Sigmoid colon (tissue), 7 donors: ENCODE results near the gene CRABP2. TPM values are rescaled to one million over a fixed set of nuclear protein-coding genes. Genes with fewer than 3 reads are reported as not detected.

Source experiments
- DNase-seq: peaks from one replicate; pipeline ENCODE4 v3.0.0-alpha.2; 2019
- H3K27ac ChIP-seq, 4 donors: fragments of 200-600 bp; sonication (generic); one replicate each; pipeline ENCODE4 v1.5.1; 2016 to 2019; ENCODE audit warnings: mild to moderate bottlenecking in 1 of 4
- H3K27me3 ChIP-seq, 3 donors: fragments of 200-600 bp; sonication (generic); one replicate each; pipeline ENCODE4 v1.5.1; 2019; ENCODE audit warnings: mild to moderate bottlenecking in 1 of 3
- H3K36me3 ChIP-seq, 4 donors: fragments of 200-600 bp; sonication (generic); one replicate each; pipeline ENCODE4 v1.5.1; 2016 to 2019
- H3K4me1 ChIP-seq, 4 donors: fragments of 200-600 bp; sonication (generic); one replicate each; pipeline ENCODE4 v1.5.1; 2017 to 2019
- H3K4me3 ChIP-seq, 4 donors: fragments of 200-600 bp; sonication (generic); one replicate each; pipeline ENCODE4 v1.5.1; 2017 to 2019; ENCODE audit warnings: mild to moderate bottlenecking in 2 of 4, moderate library complexity in 1 of 4
- H3K9me3 ChIP-seq, 4 donors: fragments of 200-600 bp in 3 of 4; sonication (generic) in 3 of 4; one replicate each; pipeline versions ENCODE4 v1.5.1 to v1.6.1; 2013 to 2019
- EP300 ChIP-seq, 4 donors: sonication (generic); formaldehyde crosslinking; IDR thresholded peaks; one replicate each; pipeline ENCODE4 v1.6.1; 2017; ENCODE audit warnings: antibody characterized with exemption in 4 of 4
- POLR2A ChIP-seq, 2 donors: fragments of 450-650 bp; IDR thresholded peaks; one replicate each; pipeline ENCODE4 v1.6.1; 2016; ENCODE audit warnings: antibody characterized with exemption in 2 of 2, mild to moderate bottlenecking in 2 of 2, moderate library complexity in 2 of 2
- POLR2AphosphoS5 ChIP-seq, 4 donors: sonication (generic); formaldehyde crosslinking; IDR thresholded peaks; one replicate each; pipeline ENCODE4 v1.6.1; 2017; ENCODE audit warnings: antibody characterized with exemption in 4 of 4
- WGBS, 2 donors: extraction: QIAGEN DNeasy Blood & Tissue Kit; methylation state at CpG; one replicate each; pipeline ENCODE4 v1.1.7; 2013; 5-methylcytosine and 5-hydroxymethylcytosine counted together
- intact Hi-C: fragments of 100-400 bp; cut with DNase I; formaldehyde crosslinking; loops from one replicate; pipeline ENCODE4 v1.15.1; 2023
- polyA plus RNA-seq, 3 donors: library from polyadenylated mRNA; stranded (reverse); fragments of 200-250 nt; gene quantifications; one replicate each; pipeline ENCODE4 v1.2.3, GENCODE V29; 2013
- total RNA-seq, 4 donors: library from RNA; depleted of rRNA; stranded (reverse); fragments of >200 nt; gene quantifications; one replicate each; pipeline ENCODE4 v1.1.0, GENCODE V29; 2016
- TF ChIP-seq, protein P1 (sequence below), 4 experiments: fragments of 450-650 bp in 3 of 4; fragments of 200-600 bp in 1 of 4; IDR thresholded peaks; one replicate each; pipeline ENCODE4 v1.5.1; 2016 to 2019; ENCODE audit warnings: antibody characterized with exemption in 4 of 4, mild to moderate bottlenecking in 3 of 4, moderate library complexity in 2 of 4
- donor health status: healthy with polysubstance abuse.
- donor health status: Bipolar disorder and iron deficiency.
- donor health status: healthy.

The CRABP2 gene
- total and polyA plus RNA-seq, 7 donors: 3.1 to 7.8 (median 4.9) TPM; not detected in 2

DNA sequence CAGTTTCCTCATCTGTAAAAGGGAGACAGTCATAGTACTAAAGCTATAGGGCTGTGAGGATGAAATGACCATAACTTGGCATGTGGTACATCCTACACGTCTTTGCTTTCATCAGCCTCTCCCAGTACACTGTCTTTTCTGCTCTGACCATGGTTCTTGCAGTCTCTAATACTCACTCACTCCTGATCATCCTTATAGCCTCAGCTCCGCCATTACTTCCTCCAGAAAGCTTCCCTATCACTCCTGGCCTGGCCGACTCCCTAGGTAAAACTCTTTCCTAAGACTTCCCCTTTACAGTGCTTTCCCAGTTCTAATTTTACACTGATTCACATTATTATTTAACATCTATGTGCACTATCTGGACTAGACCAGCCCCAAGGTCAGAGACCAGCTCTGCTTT, 40.5 kb upstream of the CRABP2 start:
- Histone ChIP-seq H3K4me3 (peak overlapping the region in 3 of 4 donors; percentile 98 to 100 (median 99)), H3K27me3 (no peaks in the 10 kb centered on the region), H3K9me3 (no peaks in the 10 kb centered on the region), H3K27ac (peak overlapping the region; percentile 96 to 100 (median 98)), H3K36me3 (peaks cover 21 to 36% (median 27%) of the 10 kb centered on the region in 4 donors), H3K4me1 (peaks cover 0 to 64% (median 57%) of the 10 kb centered on the region in 4 donors)
- intact Hi-C loops: no loop called here
- TF ChIP-seq, protein P1, sequence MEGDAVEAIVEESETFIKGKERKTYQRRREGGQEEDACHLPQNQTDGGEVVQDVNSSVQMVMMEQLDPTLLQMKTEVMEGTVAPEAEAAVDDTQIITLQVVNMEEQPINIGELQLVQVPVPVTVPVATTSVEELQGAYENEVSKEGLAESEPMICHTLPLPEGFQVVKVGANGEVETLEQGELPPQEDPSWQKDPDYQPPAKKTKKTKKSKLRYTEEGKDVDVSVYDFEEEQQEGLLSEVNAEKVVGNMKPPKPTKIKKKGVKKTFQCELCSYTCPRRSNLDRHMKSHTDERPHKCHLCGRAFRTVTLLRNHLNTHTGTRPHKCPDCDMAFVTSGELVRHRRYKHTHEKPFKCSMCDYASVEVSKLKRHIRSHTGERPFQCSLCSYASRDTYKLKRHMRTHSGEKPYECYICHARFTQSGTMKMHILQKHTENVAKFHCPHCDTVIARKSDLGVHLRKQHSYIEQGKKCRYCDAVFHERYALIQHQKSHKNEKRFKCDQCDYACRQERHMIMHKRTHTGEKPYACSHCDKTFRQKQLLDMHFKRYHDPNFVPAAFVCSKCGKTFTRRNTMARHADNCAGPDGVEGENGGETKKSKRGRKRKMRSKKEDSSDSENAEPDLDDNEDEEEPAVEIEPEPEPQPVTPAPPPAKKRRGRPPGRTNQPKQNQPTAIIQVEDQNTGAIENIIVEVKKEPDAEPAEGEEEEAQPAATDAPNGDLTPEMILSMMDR (IDR thresholded peaks at IDR 0.05): no peak
- TF ChIP-seq POLR2A (IDR thresholded peaks at IDR 0.05) (no peak), EP300 (IDR thresholded peaks at IDR 0.05) (no peak)
- DNase-seq: no peak
- whole genome bisulfite sequencing, 2 donors: 64 to 70% methylated on average over 3 of the region's 3 CpGs

DNA sequence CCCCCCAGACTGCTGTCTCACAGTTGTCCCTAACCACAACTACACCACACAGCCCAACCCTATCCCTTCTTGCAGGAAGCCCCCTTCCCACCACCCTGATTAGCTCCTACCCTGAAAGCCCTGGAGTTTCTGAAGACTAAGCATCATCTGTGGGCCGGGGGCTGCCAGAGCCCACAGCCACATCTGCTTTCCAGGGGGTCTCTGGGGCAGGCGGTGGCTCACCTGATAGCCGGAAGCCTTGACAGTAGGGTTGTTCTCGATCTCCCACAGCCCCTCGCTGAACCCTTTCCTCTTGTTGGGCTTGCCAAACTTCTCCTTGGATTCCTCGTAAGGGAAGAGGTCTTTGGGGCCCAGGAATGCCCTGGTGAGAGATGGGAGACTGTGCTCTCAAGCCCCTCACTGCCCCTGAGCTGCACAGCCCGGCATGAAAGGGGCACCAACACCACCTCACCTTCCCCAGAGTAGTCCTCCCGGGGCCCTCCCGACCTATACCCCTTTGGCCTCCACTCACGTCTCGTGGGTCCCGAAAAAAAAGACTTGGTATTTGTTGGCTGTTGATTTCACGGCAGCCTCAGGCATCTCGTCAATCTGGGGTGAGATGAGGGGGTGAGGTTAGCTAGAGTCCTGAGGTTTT, 39.5 kb upstream of the CRABP2 start:
- intact Hi-C loops: no loop called here
- Histone ChIP-seq H3K4me1 (peaks cover 0 to 67% (median 60%) of the 10 kb centered on the region in 4 donors), H3K27ac (peak overlapping the region; percentile 96 to 100 (median 98)), H3K27me3 (no peaks in the 10 kb centered on the region), H3K9me3 (no peaks in the 10 kb centered on the region), H3K4me3 (no peak overlapping the region), H3K36me3 (peaks cover 21 to 36% (median 27%) of the 10 kb centered on the region in 4 donors)
- no peak for DNase-seq
- no peak for TF ChIP-seq EP300 (IDR thresholded peaks at IDR 0.05)
- TF ChIP-seq, protein P1 (IDR thresholded peaks at IDR 0.05): no peak
- no peak for TF ChIP-seq POLR2AphosphoS5 (IDR thresholded peaks at IDR 0.05)
- no peak for TF ChIP-seq POLR2A (IDR thresholded peaks at IDR 0.05)
- 81 to 86% methylated on average over 14 of the region's 14 CpGs for WGBS, 2 donors

DNA sequence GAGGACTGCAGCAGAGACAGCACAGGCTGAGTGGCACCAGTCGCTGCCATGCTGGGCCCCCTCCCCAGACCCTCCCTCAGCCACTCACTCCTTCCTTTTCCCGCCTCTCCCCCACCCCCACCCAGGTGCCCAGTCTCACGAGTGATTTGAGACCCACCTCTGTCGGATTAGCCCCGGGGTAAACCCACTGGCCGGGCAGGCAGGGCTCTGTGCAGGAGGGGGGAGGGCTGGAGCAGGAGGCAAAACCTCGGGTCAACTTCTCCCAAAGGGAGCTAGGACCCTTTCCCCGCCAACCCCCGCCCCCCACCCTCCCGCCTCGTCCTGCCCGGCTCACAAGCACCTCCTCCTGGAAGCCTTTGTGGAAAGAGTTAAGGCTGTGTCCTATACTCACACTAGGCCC, 39.0 kb upstream of the CRABP2 start:
- Histone ChIP-seq H3K9me3 (no peaks in the 10 kb centered on the region), H3K4me1 (peaks cover 0 to 64% (median 58%) of the 10 kb centered on the region in 4 donors), H3K4me3 (no peak overlapping the region), H3K27me3 (no peaks in the 10 kb centered on the region), H3K27ac (peak overlapping the region in 3 of 4 donors; percentile 98 to 100 (median 99)), H3K36me3 (peaks cover 21 to 36% (median 27%) of the 10 kb centered on the region in 4 donors)
- intact Hi-C loops: no loop called here
- no peak for DNase-seq
- whole genome bisulfite sequencing, 2 donors: 79 to 84% methylated on average over 12 of the region's 12 CpGs
- TF ChIP-seq POLR2A (IDR thresholded peaks at IDR 0.05): no peak
- TF ChIP-seq, protein P1 (IDR thresholded peaks at IDR 0.05): no peak
- TF ChIP-seq EP300 (IDR thresholded peaks at IDR 0.05): no peak
- no peak for TF ChIP-seq POLR2AphosphoS5 (IDR thresholded peaks at IDR 0.05)

DNA sequence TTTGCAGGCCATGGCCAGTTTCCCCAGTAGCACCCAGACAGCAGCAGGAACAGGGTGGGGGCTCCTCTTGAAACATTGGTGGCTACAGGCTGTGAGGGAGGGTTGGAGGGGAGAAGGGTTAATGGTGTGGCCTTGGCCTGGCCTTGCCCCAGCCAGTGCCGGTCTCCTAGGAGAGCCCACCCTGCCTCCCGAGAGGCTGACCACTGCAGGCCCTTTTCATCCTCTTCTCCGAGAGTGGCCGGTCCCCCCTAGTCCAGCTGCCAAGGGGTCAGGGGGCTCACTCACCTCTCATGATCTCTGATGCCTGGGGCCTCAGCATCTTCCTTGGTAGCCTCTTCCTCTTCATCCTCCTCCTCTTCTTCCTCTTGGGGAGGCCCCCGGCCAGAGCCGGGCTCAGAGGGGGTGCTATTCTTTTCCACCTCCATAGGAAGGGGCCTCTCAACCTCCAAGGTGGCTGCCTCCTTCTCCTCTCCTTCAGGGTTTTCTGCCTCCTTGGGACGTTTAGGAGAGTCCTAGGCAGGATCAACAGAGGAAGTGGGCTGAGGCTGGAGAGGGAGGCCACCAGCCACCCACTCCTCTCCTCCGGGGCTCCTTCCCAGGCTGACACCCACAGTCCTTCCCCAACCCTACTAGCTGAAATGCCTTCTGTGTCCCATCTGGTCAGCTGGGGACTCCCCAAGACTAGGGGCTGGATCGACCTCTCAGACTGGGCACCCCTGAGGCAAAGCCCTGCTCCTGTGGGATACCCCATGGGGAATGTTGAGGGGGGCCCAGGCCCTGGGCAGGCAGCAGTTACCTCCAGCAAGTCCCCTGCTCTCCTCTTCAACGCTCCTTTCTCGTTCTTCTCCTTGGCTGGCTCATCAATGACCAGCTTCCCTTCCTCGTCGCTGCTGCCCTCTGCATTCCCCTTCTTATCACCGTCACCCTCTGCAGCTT, 38.3 kb upstream of the CRABP2 start:
- Histone ChIP-seq H3K27ac (no peak overlapping the region), H3K4me1 (peaks cover 0 to 57% (median 51%) of the 10 kb centered on the region in 4 donors), H3K4me3 (no peak overlapping the region), H3K27me3 (no peaks in the 10 kb centered on the region), H3K9me3 (no peaks in the 10 kb centered on the region), H3K36me3 (peaks cover 21 to 36% (median 27%) of the 10 kb centered on the region in 4 donors)
- intact Hi-C loops: no loop called here
- no peak for TF ChIP-seq POLR2AphosphoS5 (IDR thresholded peaks at IDR 0.05)
- TF ChIP-seq EP300 (IDR thresholded peaks at IDR 0.05): no peak
- TF ChIP-seq, protein P1 (IDR thresholded peaks at IDR 0.05): no peak
- no peak for TF ChIP-seq POLR2A (IDR thresholded peaks at IDR 0.05)
- 87 to 89% methylated on average over 14 of the region's 14 CpGs for WGBS, 2 donors
- DNase-seq: no peak
